Fibroblast of the aortic adventitia (primary cell): ENCODE data around the gene RGS6. TPM values are rescaled to one million over a fixed set of nuclear protein-coding genes. Genes with fewer than 3 reads are reported as not detected.

Source experiments
- DNase-seq: peaks from one replicate; pipeline ENCODE4 v3.0.0-alpha.2; 2010; ENCODE audit warnings: low read depth
- H3K4me3 ChIP-seq: 2 replicates; pipeline ENCODE4 v1.5.1; 2011; ENCODE audit warnings: low read depth, mild to moderate bottlenecking, control low read depth, low read length, moderate library complexity
- total RNA-seq: library from RNA; depleted of rRNA; stranded (reverse); fragments of >200 nt; gene quantifications from 2 replicates; pipeline ENCODE4 v1.2.3, GENCODE V29; 2012; ENCODE audit warnings: low replicate concordance
- TF ChIP-seq, protein P1 (sequence below): IDR thresholded peaks from 2 replicates; pipeline ENCODE4 v1.5.1; 2011; ENCODE audit warnings: mild to moderate bottlenecking, low read length, control low read depth, inconsistent platforms; ENCODE audit not compliant: insufficient read depth

Gene RGS6
- total RNA-seq, 1 donor = not detected

DNA sequence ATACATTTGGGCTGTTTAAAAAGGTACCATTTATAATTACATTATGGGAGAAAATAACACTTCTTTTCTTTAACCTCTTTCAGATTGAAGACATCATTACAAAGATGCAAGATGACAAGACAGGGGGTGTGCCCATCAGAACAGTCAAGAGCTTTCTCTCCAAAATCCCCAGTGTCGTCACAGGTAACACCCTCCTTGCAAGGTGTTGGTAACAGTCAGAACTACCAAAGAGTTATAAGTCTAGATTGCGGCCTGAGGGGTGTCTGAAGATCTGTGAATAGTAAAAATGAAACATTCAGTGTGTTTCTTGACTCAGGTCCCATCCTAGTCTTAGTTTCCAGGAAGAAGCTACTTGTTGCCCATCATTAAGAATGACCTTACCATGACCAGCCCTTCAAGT is 419.8 kb downstream of the RGS6 start:
- TF ChIP-seq, protein P1, sequence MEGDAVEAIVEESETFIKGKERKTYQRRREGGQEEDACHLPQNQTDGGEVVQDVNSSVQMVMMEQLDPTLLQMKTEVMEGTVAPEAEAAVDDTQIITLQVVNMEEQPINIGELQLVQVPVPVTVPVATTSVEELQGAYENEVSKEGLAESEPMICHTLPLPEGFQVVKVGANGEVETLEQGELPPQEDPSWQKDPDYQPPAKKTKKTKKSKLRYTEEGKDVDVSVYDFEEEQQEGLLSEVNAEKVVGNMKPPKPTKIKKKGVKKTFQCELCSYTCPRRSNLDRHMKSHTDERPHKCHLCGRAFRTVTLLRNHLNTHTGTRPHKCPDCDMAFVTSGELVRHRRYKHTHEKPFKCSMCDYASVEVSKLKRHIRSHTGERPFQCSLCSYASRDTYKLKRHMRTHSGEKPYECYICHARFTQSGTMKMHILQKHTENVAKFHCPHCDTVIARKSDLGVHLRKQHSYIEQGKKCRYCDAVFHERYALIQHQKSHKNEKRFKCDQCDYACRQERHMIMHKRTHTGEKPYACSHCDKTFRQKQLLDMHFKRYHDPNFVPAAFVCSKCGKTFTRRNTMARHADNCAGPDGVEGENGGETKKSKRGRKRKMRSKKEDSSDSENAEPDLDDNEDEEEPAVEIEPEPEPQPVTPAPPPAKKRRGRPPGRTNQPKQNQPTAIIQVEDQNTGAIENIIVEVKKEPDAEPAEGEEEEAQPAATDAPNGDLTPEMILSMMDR = no peak
- H3K4me3 ChIP-seq = no peak overlapping the region
- DNase-seq = no peak

- H3K4me3 ChIP-seq = no peak overlapping the region
- no peak for DNase-seq
- TF ChIP-seq, protein P1 = no peak
Observed at GRCh38 chr14:72366619-72367018, 434.4 kb downstream of the RGS6 start.

GRCh38 chr14:72369106-72369505 is 436.9 kb downstream of the RGS6 start:
- DNase-seq = no peak
- TF ChIP-seq, protein P1 = no peak
- H3K4me3 ChIP-seq = no peak overlapping the region

DNA sequence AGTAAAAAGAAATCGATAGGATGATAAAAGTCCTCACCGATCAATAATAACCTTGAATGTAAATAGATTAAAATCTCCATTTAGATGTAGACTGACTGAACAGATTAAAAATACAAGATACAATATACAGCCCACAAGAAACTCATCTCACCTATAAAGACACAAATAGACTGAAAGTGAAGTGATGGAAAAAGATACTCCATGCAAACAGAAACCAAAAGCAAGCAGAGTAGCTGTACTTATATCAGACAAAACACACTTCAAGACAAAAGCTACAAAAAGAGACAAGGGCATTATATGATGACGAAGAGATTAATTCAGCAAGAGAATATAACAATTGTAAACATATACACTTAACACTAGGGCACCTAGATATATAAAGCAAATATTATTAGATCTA is 444.8 kb downstream of the RGS6 start:
- TF ChIP-seq, protein P1 = no peak
- no peak for DNase-seq
- H3K4me3 ChIP-seq = no peak overlapping the region

DNA sequence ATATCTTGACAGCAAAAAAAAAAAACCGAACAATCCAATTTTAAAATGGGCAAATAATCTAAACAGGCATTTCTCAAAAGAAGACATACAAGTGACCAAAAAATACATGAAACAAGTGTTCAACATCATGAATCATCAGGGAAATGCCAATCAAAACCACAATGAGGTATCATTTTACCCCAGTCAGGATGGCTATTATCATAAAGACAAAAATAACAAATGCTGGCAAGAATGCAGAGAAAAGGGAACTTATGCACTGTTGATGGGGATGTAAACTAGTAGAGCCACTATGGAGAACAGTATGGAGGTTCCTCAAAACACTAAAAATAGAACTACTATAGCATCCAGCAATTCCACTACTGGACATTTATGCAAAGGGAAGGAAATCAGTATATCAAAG is 448.2 kb downstream of the RGS6 start:
- TF ChIP-seq, protein P1 = no peak
- no peak overlapping the region for H3K4me3 ChIP-seq
- no peak for DNase-seq

DNA sequence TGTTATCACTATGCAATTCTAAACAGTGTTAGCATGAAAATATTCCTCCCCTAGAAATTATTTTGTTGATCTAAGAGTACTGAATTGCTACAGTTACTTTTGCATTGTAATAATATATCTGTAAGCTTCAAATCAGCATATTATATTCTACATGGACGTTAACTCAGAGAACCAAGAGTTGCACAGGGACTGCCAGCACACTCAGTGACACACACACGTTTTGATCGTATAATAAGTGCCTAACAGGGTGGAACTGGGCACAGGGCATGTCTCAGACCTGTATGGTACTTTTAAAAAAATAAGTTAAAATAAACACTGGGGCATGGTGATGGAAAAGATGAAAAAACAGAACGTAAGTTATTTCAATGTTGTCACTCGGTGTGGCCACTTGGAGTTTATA is 451.6 kb downstream of the RGS6 start:
- TF ChIP-seq, protein P1 = no peak
- H3K4me3 ChIP-seq = no peak overlapping the region
- DNase-seq = no peak

GRCh38 chr14:72387726-72388125 is 455.5 kb downstream of the RGS6 start:
- no peak for DNase-seq
- TF ChIP-seq, protein P1 = no peak
- H3K4me3 ChIP-seq = no peak overlapping the region
